Naive B cell (primary cell): ENCODE data around the gene NDUFS3. TPM values are rescaled to one million over a fixed set of nuclear protein-coding genes. Genes with fewer than 3 reads are reported as not detected.
"Not testable (repeated sequence)": the region's sequence is repeated elsewhere in the genome, so short reads cannot be mapped to it uniquely, and the experiment has no call there.

ENCODE experiments used
- ATAC-seq, 2 donors: fragments of 150-1000 bp; cut with Tn5 transposase; 2 replicates each; pipeline ENCODE4 v1.10.0; 2021; ENCODE audit warnings: low read depth in 2 of 2, mild to moderate bottlenecking in 2 of 2, moderate library complexity in 2 of 2
- DNase-seq: peaks from one replicate; pipeline ENCODE4 v3.0.0; 2022
- H3K27ac Mint-ChIP-seq, 6 donors: one replicate each; pipeline ENCODE4 v1.8.0; 2020 to 2022; ENCODE audit warnings: mild to moderate bottlenecking in 6 of 6, mixed read lengths in 6 of 6, moderate library complexity in 5 of 6, inconsistent platforms in 2 of 6
- H3K27me3 Mint-ChIP-seq, 3 donors: one replicate each; pipeline ENCODE4 v1.8.0; 2021 to 2022; ENCODE audit warnings: mixed read lengths in 3 of 3, mild to moderate bottlenecking in 1 of 3
- H3K36me3 Mint-ChIP-seq, 2 donors: one replicate each; pipeline ENCODE4 v1.8.0; 2020 to 2022; ENCODE audit warnings: mixed read lengths in 2 of 2, inconsistent platforms in 1 of 2, mild to moderate bottlenecking in 1 of 2
- H3K4me1 Mint-ChIP-seq, 3 donors: one replicate each; pipeline ENCODE4 v1.8.0; 2020 to 2022; ENCODE audit warnings: mixed read lengths in 3 of 3, inconsistent platforms in 1 of 3, mild to moderate bottlenecking in 1 of 3, moderate library complexity in 1 of 3
- H3K4me3 Mint-ChIP-seq, 8 donors: one replicate each; pipeline ENCODE4 v1.8.0; 2020 to 2022; ENCODE audit warnings: mild to moderate bottlenecking in 8 of 8, mixed read lengths in 8 of 8, moderate library complexity in 8 of 8, inconsistent platforms in 2 of 8
- H3K9me3 Mint-ChIP-seq, 7 donors: one replicate each; pipeline ENCODE4 v1.8.0; 2020 to 2022; ENCODE audit warnings: mixed read lengths in 7 of 7, mild to moderate bottlenecking in 5 of 7, inconsistent platforms in 2 of 7, moderate library complexity in 1 of 7
- polyA plus RNA-seq, 6 donors: library from polyadenylated mRNA; unstranded; fragments of 300-500 nt; fragmentation: Illumina TruSeq; gene quantifications; one replicate each; pipeline ENCODE4 v1.2.3, GENCODE V29; 2021; ENCODE audit warnings: low read depth in 6 of 6

Gene NDUFS3
- 100 to 1,000 TPM in 3 of 6 donors, 10 to 100 TPM in 3; 83.1 to 113 (median 99.6) TPM for polyA plus RNA-seq

DNA sequence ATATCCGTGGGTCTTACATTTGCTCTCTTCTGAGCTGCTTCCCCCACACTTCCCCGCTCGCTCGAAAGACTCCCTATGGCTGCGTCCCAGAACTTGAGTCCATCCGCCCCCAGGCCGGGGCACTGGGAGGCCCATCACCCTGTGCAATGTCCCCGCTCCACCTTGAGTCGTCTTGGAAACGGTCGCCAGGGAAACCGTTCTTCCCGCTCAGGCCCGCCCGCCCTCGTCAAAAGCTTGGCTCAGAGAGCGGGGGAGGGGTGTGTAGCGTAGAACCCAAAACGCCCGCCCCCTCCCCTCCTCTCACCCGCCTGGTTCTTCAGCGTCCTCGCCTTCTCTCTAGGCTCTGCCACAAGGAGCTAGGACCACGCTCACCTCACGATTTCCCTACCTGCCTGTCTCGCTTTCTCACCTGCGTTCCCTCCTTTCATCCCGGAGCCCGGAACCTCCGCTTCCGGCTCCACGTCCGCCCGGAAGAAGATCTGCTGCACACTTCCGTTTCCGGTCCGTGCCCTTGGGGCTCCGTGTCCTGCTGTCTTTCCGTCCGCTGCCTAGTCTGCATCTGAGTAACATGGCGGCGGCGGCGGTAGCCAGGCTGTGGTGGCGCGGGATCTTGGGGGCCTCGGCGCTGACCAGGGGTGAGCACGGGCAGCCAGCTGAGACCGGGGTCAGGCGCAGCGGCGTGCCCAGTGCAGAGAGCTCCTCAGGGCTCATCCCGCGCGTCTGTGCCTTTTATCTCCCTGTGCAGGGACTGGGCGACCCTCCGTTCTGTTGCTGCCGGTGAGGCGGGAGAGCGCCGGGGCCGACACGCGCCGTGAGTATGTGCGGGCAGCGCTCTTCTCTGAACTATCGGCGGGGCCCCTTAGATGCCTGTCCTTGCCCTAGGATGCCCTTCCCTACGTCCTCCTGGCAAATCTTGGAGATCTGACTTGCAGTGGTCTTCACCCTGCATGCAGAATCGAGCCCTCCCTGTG lies at the start of gene NDUFS3, which contains the start of gene KBTBD4:
TSS of gene NDUFS3 (plus strand) at position 551 of the 971 bp plus-strand sequence. CDS start at position 569, 18 bp downstream.
TSS of gene KBTBD4 (minus strand) at position 447 of the 971 bp plus-strand sequence. CDS start at position 428, 19 bp downstream.
- peaks cover 14 to 44% (median 21%) of the 10 kb centered on the region in 3 donors for H3K4me1 Mint-ChIP-seq
- peaks cover 9 to 13% of the 10 kb centered on the region in 2 donors for H3K36me3 Mint-ChIP-seq
- peak within 1 kb of the TSS; percentile 94 to 100 (median 98) for H3K27ac Mint-ChIP-seq
- H3K27me3 Mint-ChIP-seq: no peaks in the 10 kb centered on the region
- H3K9me3 Mint-ChIP-seq: no peaks in the 10 kb centered on the region
- DNase-seq: peak; percentile 83
- H3K4me3 Mint-ChIP-seq: peak within 1 kb of the TSS; percentile 92 to 100 (median 100)
- peak; percentile 94 to 96 for ATAC-seq

DNA sequence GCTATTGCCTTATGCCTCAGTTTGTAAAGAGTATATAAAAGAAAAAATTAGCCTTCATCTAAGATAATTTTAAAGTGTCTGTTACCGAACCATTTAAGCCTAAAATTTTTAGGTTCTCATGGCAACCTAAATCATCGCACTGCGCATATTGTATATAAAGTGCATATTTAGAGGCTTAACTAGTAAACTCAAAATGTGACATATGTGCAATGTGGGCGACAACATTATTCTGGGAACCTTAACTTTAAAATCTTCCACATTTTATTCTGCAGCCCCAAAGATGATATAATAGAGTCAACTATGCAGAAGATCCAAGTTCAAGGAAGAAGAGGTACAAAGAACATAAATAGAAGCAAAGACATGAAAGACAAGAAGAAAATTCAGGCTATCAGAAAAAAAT lies 48.9 kb upstream of the NDUFS3 start:
- ATAC-seq (no peak), DNase-seq (no peak)
- H3K36me3 Mint-ChIP-seq: no peaks in the 10 kb centered on the region
- peaks cover 30 to 67% (median 34%) of the 10 kb centered on the region in 3 donors for H3K4me1 Mint-ChIP-seq
- H3K9me3 Mint-ChIP-seq: no peaks in the 10 kb centered on the region
- H3K27me3 Mint-ChIP-seq: no peaks in the 10 kb centered on the region
- H3K27ac Mint-ChIP-seq: peak overlapping the region in 3 of 6 donors; percentile 1 to 76 (median 15)
- H3K4me3 Mint-ChIP-seq: no peak overlapping the region

DNA sequence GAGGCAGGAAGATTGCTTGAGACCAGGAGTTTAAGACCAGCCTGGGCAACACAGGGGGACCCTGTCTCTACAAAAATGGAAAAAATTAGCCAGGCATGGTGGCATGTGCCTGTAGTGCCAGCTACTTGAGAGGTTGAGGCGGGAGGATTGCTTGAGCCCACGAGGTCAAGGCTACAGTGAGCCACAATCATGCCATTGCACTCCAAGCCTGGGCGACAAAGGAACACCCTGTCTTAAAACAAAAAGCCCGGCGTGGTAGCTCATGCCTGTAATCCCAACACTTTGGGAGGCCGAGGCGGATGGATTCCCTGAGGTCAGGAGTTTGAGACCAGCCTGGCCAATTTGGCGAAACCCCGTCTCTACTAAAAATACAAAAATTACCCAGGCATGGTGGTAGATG lies 48.2 kb upstream of the NDUFS3 start:
- H3K4me3 Mint-ChIP-seq, ATAC-seq, DNase-seq, H3K27me3 Mint-ChIP-seq, H3K36me3 Mint-ChIP-seq, H3K9me3 Mint-ChIP-seq: not testable (repeated sequence)
- Mint-ChIP-seq H3K4me1 (peaks cover 27 to 63% (median 33%) of the 10 kb centered on the region in 3 donors), H3K27ac (peak overlapping the region in 5 of 6 donors; percentile 1 to 76 (median 42))

DNA sequence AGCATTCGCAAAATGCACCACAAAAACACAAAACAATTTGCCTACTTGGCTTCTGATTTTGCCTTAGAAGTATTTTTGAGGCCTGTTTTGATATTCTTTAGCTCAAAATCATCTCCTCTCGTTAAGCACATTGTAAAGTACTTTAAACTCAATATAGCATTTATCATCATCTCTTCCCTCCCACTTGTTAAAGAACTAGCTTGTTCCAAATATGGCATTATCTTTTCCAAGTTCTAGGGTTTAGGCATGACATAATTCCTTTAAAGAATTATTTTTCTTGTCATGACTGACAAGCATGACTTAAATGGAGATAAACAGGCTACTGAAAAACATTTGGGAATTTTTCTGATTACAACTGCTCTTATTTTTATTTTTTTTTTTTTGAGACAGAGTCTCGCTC lies 47.2 kb upstream of the NDUFS3 start:
- no peaks in the 10 kb centered on the region for H3K27me3 Mint-ChIP-seq
- no peak overlapping the region for H3K4me3 Mint-ChIP-seq
- H3K4me1 Mint-ChIP-seq: peaks cover 23 to 56% (median 34%) of the 10 kb centered on the region in 3 donors
- H3K9me3 Mint-ChIP-seq: no peaks in the 10 kb centered on the region
- DNase-seq (no peak), ATAC-seq (no peak)
- H3K27ac Mint-ChIP-seq: peak overlapping the region in 1 of 6 donors; percentile 76
- H3K36me3 Mint-ChIP-seq: no peaks in the 10 kb centered on the region

DNA sequence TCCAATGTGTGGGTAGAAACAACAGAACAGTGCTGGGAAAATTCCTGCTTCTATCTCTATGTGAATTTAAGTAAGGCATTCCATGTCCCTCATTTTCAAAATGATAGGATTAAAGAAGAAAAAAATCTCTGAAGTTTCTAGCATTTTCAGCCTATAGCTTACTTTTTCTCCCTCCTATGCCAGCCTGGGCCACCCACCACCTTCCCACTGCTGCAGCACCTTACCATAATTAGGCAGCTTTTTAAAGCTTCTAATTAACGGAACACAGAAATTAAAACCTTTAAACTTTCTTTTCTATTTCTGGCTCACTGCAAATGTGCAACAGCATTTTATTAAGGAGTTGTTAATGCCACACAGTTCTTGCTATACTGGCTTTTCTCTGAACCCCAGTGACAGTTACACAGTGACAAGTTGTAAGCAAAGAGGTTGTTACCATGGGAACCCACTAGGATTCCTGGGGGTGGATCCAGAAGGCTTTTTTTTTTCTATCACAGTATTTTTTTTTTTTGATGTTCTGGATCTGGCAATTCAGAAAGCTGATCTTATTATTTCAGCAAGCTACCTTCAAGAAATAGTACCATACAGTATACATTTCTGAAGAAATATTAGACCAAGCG lies 46.2 kb upstream of the NDUFS3 start:
- H3K4me3 Mint-ChIP-seq: peak overlapping the region in 2 of 8 donors; percentile 10 to 41
- no peak for DNase-seq
- peaks cover 23 to 53% (median 34%) of the 10 kb centered on the region in 3 donors for H3K4me1 Mint-ChIP-seq
- H3K27me3 Mint-ChIP-seq: no peaks in the 10 kb centered on the region
- no peak for ATAC-seq
- peak overlapping the region in 4 of 6 donors; percentile 9 to 62 (median 35) for H3K27ac Mint-ChIP-seq
- H3K36me3 Mint-ChIP-seq: no peaks in the 10 kb centered on the region
- no peaks in the 10 kb centered on the region for H3K9me3 Mint-ChIP-seq

DNA sequence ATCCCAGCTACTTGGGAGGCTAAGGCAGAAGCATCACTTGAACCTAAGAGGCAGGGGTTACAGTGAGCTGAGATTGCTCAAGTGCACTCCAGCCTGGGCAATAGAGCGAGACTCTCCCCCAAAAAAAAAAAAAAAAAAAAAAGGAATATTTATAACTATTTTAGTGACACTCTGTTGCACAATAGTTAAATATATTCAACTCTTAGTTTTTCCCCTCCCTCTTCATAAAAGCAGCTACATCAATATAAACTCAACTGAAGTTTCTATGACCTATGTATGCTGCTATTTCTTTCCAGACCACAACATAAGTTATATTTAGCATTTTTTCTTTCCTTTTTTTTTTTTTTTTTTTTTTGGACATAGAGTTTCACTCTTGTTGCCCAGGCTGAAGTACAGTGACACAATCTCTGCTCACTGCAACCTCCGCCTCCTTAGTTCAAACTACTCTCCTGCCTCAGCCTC lies 45.2 kb upstream of the NDUFS3 start:
- peaks cover 0 to 2% of the 10 kb centered on the region in 2 donors for H3K36me3 Mint-ChIP-seq
- peaks cover 26 to 58% (median 41%) of the 10 kb centered on the region in 3 donors for H3K4me1 Mint-ChIP-seq
- H3K4me3 Mint-ChIP-seq: peak overlapping the region in 1 of 8 donors; percentile 81
- peak overlapping the region in 1 of 6 donors; percentile 81 for H3K27ac Mint-ChIP-seq
- peaks cover 0 to under 1% (median 0%) of the 10 kb centered on the region in 7 donors for H3K9me3 Mint-ChIP-seq
- DNase-seq: no peak
- no peak for ATAC-seq
- H3K27me3 Mint-ChIP-seq: no peaks in the 10 kb centered on the region

DNA sequence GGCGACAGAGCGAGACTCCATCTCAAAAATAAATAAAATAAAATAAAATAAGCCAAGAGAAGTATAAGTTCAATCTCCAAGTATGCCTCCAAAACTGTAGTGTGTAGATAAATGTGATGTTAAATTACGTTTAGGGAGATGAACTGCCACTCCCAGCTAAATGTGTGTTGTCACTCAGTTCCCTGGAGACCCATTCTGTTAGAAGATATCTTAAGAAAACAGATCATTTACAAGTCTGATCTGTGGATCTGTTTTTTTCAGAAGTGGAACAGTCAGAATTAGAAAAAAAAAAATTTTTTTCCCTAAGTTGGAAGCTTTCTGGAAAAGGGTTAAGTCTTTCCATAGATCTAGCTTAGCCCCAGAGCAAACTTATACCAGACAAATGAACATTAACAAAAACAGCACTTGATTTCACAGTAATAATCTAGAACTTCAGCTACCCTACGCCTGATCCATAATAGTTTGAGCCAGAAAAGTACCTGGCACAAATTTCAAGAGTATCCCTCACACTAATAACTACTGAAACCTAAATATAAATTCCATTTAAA lies 44.1 kb upstream of the NDUFS3 start:
- no peaks in the 10 kb centered on the region for H3K27me3 Mint-ChIP-seq
- peak overlapping the region in 2 of 8 donors; percentile 10 to 44 for H3K4me3 Mint-ChIP-seq
- ATAC-seq (no peak), DNase-seq (no peak)
- peaks cover 0 to 1% (median 0%) of the 10 kb centered on the region in 7 donors for H3K9me3 Mint-ChIP-seq
- H3K27ac Mint-ChIP-seq: peak overlapping the region in 2 of 6 donors; percentile 5 to 34
- H3K36me3 Mint-ChIP-seq: peaks cover 0 to 4% of the 10 kb centered on the region in 2 donors
- peaks cover 31 to 64% (median 43%) of the 10 kb centered on the region in 3 donors for H3K4me1 Mint-ChIP-seq

DNA sequence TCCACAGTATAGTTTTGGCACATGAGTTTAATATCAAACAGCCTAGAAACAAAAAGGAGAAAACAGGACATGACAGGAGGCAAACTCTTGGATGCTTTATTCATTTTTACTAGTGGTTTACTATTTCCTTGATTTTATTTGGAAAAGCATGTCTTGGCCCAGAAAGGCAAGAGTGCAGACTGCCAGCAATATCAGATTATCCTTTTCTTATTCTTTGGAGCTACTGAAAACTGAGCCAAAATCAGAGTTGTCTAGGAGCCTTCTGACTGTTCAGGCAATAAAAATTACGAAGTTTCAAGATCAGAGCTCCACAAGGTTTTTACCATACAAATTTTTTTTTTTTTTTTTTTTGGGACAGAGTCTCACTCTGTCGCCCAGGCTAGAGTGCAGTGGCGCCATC lies 42.0 kb upstream of the NDUFS3 start:
- H3K36me3 Mint-ChIP-seq: peaks cover 0 to 4% of the 10 kb centered on the region in 2 donors
- no peak overlapping the region for H3K27ac Mint-ChIP-seq
- H3K4me1 Mint-ChIP-seq: peaks cover 34 to 75% (median 42%) of the 10 kb centered on the region in 3 donors
- ATAC-seq (no peak), DNase-seq (no peak)
- no peak overlapping the region for H3K4me3 Mint-ChIP-seq
- H3K9me3 Mint-ChIP-seq: peaks cover 0 to 1% (median 0%) of the 10 kb centered on the region in 7 donors
- no peaks in the 10 kb centered on the region for H3K27me3 Mint-ChIP-seq

DNA sequence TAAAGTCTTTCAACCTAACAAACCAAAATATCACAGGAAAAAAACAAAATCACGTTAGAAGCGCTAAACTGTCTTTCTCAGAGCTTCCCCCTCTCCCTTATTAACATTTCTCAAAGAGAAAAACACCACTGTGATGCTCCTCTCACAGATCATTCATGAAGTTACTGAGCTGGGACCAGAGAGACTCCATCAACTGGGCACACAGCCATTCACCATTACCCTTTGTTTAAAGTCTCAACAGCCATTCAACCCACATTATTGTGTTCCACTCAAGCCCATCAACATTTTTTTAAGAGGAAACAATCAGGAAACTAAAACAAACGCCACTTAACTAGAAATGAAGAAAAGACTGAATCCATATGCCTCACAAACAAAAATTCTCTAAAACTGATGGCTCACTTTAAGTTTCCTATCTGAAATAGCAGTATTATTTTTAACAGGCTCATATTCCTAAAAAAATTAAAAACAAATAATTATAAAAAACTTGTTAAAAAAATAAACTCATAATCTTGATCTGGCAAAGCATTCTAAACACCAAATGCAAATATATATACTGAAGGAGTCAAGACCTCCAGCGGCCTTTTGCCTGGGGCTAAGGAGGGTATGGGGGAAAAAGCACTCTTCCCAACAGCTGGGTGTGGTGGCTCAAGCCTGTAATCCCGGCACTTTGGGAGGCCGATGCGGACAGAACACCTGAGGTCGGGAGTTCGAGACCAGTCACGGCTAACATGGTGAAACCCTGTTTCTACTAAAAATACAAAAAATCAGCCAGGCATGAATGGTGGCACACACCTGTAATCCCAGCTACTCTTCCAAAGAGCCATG lies 39.9 kb upstream of the NDUFS3 start:
- H3K4me1 Mint-ChIP-seq: peaks cover 26 to 76% (median 55%) of the 10 kb centered on the region in 3 donors
- no peak for ATAC-seq
- no peaks in the 10 kb centered on the region for H3K27me3 Mint-ChIP-seq
- peaks cover 0 to 1% (median 0%) of the 10 kb centered on the region in 7 donors for H3K9me3 Mint-ChIP-seq
- H3K27ac Mint-ChIP-seq: peak overlapping the region in 4 of 6 donors; percentile 50 to 71 (median 59)
- H3K36me3 Mint-ChIP-seq: peaks cover 0 to 4% of the 10 kb centered on the region in 2 donors
- peak overlapping the region in 3 of 8 donors; percentile 4 to 68 (median 6) for H3K4me3 Mint-ChIP-seq
- no peak for DNase-seq

DNA sequence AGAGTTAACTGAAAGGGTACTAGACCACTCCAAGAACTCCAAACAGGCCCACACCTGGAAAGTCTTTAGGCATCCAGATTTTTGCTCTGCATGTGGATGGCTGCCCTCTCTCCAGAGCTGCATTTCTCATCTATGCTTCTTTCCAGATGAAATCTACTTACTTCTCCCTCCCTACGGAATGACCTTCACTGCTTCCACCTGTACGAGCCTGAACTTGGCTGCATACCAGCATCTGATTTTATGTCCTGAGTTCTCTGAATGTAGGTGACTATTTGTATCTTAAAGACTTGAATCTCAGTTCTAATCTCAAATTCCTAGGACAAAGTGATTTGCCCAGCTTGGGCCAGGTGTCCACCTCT lies 39.2 kb upstream of the NDUFS3 start:
- H3K4me1 Mint-ChIP-seq: peaks cover 30 to 77% (median 63%) of the 10 kb centered on the region in 3 donors
- peaks cover 0 to 1% (median 0%) of the 10 kb centered on the region in 7 donors for H3K9me3 Mint-ChIP-seq
- peak overlapping the region in 5 of 6 donors; percentile 6 to 87 (median 60) for H3K27ac Mint-ChIP-seq

DNA sequence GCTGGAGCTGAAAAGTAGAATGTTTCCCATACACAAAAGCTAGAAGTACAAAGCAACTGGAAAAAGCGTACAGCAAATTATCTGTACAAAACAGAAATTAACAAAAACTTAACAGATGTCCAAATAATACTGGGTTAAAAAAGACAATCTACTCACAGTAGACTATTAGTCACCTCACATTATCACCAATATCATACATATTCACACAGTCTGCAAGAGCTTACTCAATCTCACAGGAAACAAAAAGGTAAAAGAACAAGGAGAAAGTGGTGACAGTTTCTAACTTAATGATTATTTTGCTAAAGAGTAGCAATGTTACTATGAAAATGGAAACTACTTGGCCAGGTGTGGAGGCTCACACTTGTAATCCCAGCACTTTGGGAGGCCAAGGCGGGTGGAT lies 37.8 kb upstream of the NDUFS3 start:
- H3K36me3 Mint-ChIP-seq: peaks cover 0 to 4% of the 10 kb centered on the region in 2 donors
- H3K4me3 Mint-ChIP-seq: peak overlapping the region in 2 of 8 donors; percentile 6 to 20
- DNase-seq (no peak), ATAC-seq (no peak)
- no peaks in the 10 kb centered on the region for H3K27me3 Mint-ChIP-seq
- peaks cover 0 to 1% (median 0%) of the 10 kb centered on the region in 7 donors for H3K9me3 Mint-ChIP-seq
- H3K4me1 Mint-ChIP-seq: peaks cover 25 to 75% (median 59%) of the 10 kb centered on the region in 3 donors
- peak overlapping the region in 4 of 6 donors; percentile 20 to 78 (median 28) for H3K27ac Mint-ChIP-seq

More for the DNA sequence above, 39.2 kb upstream of the NDUFS3 start:
- DNase-seq (no peak), ATAC-seq (no peak)
- Mint-ChIP-seq H3K36me3 (peaks cover 0 to 4% of the 10 kb centered on the region in 2 donors), H3K4me3 (peak overlapping the region in 1 of 8 donors; percentile 5), H3K27me3 (no peaks in the 10 kb centered on the region)

DNA sequence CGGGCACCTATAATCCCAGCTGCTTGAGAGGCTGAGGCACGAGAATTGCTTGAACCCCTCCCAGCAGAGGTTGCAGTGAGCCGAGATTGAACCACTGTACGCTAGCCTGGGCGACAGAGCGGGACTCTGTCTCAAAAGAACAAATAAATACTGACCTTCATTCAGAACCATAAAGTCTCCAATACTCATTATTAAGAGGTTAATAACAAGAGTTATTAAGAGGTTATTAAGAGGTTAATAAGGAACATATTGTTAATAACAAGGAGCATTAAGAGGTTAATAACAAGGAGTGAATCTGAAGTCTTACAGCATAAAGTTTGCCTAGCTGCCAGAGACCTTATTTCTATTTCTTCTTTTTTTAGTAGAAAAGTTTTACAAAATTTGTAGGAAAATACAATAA lies 33.6 kb upstream of the NDUFS3 start:
- no peaks in the 10 kb centered on the region for H3K9me3 Mint-ChIP-seq
- ATAC-seq (no peak), DNase-seq (no peak)
- H3K4me3 Mint-ChIP-seq: no peak overlapping the region
- peak overlapping the region in 2 of 6 donors; percentile 20 to 69 for H3K27ac Mint-ChIP-seq
- peaks cover 0 to 4% of the 10 kb centered on the region in 2 donors for H3K36me3 Mint-ChIP-seq
- peaks cover 33 to 83% (median 71%) of the 10 kb centered on the region in 3 donors for H3K4me1 Mint-ChIP-seq
- no peaks in the 10 kb centered on the region for H3K27me3 Mint-ChIP-seq
